ENCODE results near the gene RNF103.
A peak's percentile ranks its signal among the peaks of the same experiment; 100 is the strongest.
"Not testable (repeated sequence)": the region's sequence is repeated elsewhere in the genome, so short reads cannot be mapped to it uniquely, and the experiment has no call there.

RNF103 gene

DNA sequence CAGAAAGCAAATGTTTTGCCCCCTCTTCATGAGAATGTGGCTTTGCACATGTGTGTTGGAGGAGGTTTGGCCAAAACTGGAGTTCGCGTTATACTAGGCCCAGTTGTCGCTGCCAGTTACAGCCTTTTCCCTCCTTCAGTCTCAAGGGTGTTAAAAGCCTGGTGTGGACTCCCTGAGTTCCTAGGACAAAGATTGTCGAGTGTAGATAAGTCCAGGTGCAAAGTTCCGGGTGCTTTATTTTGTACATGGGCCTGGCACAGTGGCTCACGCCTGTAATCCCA lies 542 bp upstream of the RNF103 start:
- DNase-seq (ENCODE audit: low spot score) = no peak

GRCh38 chr2:86623043-86623493 lies 597 bp downstream of the RNF103 start:
- peak; percentile 36 for DNase-seq (ENCODE audit: low spot score)

- peak; percentile 32 for DNase-seq (ENCODE audit: low spot score)
Measured at GRCh38 chr2:86622519-86623042, 1.1 kb downstream of the RNF103 start.

DNA sequence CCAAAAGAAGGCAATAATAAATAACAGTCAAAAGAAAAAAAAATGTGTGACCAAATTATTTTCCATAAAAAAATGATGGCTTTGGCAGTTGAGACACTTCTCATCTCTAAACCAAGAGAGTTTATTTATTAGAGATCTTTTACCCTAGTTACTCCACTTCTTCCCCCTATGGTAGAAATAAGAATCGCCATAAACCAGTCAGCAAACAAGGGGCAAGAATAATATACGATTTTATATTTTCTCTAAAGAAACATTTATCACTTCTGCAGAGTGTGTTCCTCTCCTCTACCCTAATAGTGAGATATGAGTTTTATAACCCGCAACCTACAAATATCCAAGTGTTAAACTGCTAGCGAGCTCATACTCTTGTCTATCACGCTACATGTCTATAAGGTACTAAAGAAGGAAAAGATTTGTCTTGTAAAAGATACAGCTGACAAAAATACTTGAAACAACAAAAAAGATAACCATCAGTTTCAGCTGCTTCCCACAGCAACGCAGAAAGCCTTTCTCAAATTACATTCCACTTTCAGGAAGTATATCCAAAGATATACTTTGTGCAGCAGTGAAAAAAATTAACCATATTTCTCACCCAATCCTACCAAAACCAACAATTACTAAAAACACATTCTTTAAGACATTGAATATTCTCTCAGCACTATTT lies 2.3 kb downstream of the RNF103 start:
- no peak for DNase-seq (ENCODE audit: low spot score)

DNA sequence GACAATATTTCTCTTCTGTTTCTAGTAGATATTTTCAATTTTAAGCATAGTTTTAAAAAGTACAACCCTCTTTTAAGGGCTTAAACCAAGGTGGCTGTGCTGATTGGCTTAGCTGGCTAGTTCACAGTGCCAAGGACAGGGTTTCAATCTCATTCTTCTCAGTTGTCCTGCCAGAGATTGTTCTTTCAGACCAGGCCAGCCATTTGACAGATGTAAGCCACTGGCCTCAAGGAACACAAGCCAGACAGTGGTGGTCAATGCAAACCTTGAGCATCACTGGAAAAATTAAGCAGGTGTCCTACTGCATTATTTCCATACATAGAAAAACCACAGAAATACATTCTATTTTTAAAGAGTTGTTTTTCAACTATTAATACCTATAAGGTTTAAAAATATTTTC lies 5.9 kb downstream of the RNF103 start:
- DNase-seq (ENCODE audit: low spot score) = no peak

GRCh38 chr2:86617153-86617552 lies 6.5 kb downstream of the RNF103 start:
- no peak for DNase-seq (ENCODE audit: low spot score)

DNA sequence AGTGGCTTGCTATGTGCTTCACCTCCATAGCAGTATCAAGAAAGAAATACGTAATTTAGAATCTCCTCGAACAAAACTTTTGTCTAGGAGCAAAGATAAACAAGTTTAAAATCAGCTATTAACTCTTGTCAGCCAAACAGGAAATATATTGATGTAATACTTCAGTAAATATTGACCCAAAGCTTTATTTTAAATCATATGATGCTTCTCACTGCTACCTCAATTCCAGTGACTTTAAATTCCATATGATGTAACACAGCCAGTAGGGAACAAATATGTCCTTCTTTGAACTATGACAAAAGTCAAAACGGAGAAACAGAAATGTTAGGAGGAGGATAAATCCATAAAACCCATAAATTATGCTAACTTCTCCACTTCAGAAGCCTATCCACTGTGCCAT lies 7.2 kb downstream of the RNF103 start:
- DNase-seq (ENCODE audit: low spot score) = no peak

- DNase-seq (ENCODE audit: low spot score) = no peak
Measured at GRCh38 chr2:86615596-86615995, 8.1 kb downstream of the RNF103 start.

DNA sequence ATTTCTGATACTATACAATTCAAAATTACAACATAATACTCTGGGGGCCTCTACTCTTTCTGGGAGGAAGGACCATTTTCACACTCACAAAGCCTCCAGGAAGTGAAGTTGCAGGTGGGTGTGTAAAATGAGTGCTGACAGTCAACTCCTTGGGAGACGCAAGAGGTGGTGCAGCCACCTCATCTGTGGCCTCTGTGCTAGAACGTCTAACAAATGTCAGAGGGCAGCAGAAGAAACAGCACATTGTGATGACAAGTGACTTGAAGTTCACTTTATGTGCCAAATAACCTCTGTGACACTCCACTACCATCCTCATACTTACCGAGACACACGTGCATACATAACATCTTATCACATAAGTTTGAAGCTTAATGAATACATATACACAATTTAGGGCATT lies 10.2 kb downstream of the RNF103 start:
- DNase-seq (ENCODE audit: low spot score) = no peak

GRCh38 chr2:86610871-86611270 lies 12.8 kb downstream of the RNF103 start:
- no peak for DNase-seq (ENCODE audit: low spot score)

DNA sequence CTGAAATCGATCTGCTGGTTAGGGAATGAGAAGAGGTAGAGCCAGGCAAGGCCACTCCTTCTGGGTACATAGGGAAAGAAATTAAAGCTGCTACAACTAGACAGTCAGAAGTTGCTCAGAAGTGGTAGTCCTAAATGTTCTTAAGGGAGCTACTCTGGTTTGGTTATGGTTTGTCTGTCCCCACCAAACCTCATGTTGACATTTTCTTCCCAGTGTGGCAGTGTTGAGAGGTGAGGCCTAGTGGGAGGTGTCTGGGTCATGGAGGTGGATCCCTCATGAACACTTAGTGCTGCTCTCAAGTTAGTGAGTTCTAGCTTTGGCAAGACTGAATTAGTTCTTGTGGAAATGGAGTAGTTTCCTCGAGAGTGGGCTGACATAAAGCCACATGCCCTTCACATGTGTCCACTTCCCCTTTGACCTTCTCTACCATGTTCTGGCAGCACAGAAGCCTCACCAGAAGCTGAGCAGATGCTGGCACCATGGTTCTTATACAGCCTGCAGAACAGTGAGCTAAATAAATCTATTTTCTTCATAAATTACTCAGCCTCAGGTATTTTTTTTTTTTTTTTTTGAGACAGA lies 14.7 kb downstream of the RNF103 start:
- no peak for DNase-seq (ENCODE audit: low spot score)

- no peak for DNase-seq (ENCODE audit: low spot score)
Measured at GRCh38 chr2:86603905-86604304, 19.8 kb downstream of the RNF103 start.

DNA sequence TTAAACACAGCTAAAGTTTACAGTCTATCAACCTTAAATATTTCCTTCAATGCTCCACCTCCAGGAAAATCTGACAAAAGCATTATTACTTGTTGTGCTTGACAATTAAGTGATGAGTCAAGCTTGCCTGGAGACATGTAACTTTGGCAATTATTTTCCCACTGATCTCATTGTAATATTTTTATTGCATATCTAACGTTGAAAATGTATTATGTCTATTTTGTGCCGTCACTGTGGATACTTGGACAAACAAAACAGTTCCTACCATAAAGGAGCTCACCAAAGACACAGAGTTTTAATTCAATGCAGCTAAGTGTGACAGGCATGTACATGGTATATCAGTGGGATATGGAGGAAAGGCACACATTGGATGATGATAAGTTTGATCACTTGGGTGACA lies 24.7 kb downstream of the RNF103 start:
- no peak for DNase-seq (ENCODE audit: low spot score)

- no peak for DNase-seq (ENCODE audit: low spot score)
Measured at GRCh38 chr2:86596118-86596517, 27.5 kb downstream of the RNF103 start.

DNA sequence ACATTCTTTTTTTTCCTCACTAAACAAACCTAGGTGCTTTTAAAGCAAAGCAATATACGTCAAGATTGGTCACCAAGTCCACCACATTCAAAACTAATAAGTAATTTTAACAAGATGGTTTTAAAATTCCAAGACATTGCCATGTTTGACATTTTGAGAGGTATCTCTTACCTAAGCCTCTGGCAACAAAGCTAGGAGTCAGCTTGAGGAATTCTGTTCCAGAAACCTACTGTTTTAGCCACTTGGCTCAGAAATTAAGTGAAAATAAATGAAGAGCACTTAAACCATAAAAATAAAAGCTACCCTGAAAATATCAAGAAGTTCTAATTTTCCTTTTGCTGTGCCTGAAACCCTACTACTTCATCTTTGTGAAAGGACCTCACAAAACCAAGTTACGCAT lies 30.4 kb downstream of the RNF103 start:
- no peak for DNase-seq (ENCODE audit: low spot score)

DNA sequence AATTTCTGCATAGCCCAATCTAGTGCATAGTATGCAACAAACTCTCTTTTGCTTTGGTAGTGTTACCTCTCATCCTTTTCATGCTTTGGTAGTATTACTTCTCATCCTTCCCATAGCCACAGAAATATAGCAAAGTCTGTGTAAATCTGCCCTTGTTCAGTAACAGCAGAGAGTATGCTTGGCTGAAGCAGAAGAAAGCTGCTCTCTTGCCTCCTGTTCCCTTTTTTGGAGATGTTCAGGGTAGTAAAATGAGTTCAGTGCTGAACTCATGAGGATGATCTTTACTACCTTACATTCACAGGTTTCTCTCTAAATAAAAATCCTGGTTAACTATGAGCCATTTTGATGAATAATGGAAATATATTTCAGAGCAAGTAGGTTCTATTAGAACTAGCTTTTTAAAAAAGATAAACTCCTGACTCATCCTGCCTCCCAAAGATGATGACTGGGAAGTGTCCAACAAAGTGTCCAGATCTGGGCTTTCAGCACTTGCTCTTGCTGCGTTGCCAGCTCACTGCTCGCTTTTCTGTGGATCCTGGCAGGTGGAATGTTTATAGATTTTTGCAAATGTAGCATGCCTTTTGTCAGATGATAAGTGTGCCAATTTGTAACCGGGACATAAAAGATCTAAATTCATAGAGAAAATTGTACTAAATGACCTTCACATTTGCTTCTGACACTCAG lies 31.0 kb downstream of the RNF103 start:
- DNase-seq (ENCODE audit: low spot score) = no peak

DNA sequence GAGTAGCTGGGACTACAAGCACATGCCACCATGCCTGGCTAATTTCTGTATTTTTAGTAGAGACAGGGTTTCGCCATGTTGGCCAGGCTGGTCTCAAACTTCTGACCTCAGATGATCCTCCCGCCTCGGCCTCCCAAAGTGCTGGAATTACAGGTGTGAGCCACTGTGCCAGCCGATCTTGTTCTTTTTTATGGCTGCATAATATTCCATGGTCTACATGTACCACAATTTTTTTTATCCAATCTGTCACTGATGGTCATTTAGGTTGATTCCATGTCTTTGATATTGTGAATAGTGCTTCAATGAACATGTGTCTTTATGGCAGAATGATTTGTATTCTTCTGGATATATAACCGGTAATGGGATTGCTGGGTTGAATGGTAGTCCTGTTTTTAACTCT lies 34.0 kb downstream of the RNF103 start:
- DNase-seq (ENCODE audit: low spot score) = not testable (repeated sequence)

DNA sequence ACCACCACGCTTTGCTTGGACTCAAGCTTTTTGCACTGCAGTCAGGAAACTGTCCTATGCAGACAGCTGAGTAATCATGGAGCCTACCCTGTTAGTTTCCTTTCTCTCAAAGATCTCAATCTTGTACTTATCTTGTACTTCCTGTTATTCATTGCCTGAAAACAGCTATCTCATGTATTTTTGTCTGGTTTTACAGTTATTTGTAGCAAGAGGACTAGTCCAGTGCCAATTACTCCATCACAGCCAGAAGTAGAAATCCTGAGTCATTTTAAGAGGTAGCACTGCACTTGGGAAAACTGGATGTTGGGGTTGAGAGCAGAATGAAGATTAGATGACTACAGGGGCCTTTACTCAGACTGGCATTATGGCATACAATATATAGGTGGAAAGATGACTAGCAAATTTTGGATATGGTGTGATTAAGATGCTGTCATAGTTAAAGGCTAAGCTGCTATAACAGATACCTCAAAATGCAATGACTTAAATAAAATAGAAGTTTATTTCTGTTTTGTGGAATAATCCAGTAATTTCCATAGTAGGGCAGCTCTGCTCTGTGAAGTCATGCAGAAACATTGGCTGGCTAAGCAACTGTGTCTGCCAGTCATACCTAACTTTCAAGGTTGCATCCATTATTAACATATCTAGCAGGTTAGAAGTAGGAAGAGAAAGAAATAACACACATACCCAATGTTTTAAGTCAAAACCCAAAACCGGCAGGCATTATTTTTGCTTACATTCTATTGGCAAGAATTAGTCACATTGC lies 39.3 kb downstream of the RNF103 start:
- DNase-seq (ENCODE audit: low spot score) = no peak

DNA sequence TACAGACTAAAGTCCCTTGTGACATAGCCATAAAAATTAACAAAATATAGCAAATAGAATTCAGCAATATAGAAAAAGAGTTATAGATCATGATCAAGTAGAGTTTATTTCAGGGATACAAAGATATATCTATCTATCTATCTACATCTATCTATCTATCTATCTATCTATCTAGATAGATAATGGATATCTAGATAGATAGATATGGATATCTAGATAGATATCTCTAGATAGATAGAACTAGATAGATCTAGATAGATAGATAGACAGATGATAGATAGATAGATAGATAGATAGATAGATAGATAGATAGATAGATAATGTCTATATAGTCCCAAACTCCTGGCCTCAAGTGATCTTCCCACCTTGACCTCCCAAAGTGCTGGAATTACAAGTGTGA lies 43.1 kb downstream of the RNF103 start:
- DNase-seq (ENCODE audit: low spot score) = no peak

DNA sequence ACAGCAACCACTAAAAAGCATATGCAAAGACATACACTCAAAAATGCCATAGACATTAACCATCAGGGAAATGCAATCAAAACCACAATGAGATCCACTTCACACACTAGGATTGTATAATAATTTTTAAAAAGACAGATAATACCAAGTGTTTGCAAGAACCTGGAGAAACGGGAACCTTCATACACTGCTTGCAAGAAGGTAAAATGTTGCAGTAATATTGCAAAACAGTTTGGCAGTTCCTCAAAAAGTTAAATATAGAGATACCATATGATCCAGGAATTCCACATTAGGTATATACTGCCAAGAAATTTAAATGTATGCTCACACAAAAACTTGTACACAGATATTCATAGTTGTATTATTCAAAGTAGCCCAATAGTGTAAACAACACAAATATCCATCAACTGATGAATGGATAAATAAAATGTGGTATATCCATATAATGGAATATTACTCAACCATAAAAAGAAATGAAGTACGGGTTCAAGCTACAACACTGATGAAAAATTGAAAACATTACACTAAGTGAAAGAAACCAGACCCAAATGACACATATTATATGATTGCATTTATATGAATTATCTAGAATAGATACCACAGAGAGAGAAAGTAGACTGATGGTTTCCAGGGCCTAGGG lies 45.7 kb downstream of the RNF103 start:
- DNase-seq (ENCODE audit: low spot score) = no peak

GRCh38 chr2:86570059-86570458 lies 53.6 kb downstream of the RNF103 start:
- DNase-seq (ENCODE audit: low spot score) = no peak

- no peak for DNase-seq (ENCODE audit: low spot score)
Measured at GRCh38 chr2:86566821-86567190, 56.9 kb downstream of the RNF103 start.
